PC-3 (cell line): ENCODE results near the gene SDHC.

Source experiments
- EZH2 ChIP-seq: fragments of 300-600 bp; sonication (generic); IDR thresholded peaks from one replicate; pipeline ENCODE4 v1.6.1; 2017; ENCODE audit warnings: antibody characterized with exemption, mild to moderate bottlenecking, low read length; ENCODE audit not compliant: unreplicated experiment
- EZH2phosphoT487 ChIP-seq: fragments of 300-600 bp; sonication (generic); IDR thresholded peaks from 2 replicates; pipeline ENCODE4 v1.6.1; 2018; ENCODE audit warnings: mild to moderate bottlenecking, antibody characterized with exemption, low read length, borderline replicate concordance
- TF ChIP-seq, protein P1 (sequence below): fragments of 300-600 bp; sonication (generic); conservative IDR thresholded peaks from 2 replicates; pipeline ENCODE4 v1.5.1; 2017; ENCODE audit warnings: antibody characterized with exemption, low read depth, mild to moderate bottlenecking, low read length

- TF ChIP-seq EZH2 (no peak), EZH2phosphoT487 (no peak)
- TF ChIP-seq, protein P1, sequence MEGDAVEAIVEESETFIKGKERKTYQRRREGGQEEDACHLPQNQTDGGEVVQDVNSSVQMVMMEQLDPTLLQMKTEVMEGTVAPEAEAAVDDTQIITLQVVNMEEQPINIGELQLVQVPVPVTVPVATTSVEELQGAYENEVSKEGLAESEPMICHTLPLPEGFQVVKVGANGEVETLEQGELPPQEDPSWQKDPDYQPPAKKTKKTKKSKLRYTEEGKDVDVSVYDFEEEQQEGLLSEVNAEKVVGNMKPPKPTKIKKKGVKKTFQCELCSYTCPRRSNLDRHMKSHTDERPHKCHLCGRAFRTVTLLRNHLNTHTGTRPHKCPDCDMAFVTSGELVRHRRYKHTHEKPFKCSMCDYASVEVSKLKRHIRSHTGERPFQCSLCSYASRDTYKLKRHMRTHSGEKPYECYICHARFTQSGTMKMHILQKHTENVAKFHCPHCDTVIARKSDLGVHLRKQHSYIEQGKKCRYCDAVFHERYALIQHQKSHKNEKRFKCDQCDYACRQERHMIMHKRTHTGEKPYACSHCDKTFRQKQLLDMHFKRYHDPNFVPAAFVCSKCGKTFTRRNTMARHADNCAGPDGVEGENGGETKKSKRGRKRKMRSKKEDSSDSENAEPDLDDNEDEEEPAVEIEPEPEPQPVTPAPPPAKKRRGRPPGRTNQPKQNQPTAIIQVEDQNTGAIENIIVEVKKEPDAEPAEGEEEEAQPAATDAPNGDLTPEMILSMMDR = no peak
Observed at GRCh38 chr1:161364332-161364731, 50.2 kb downstream of the SDHC start.
